Stimulated activated CD8-positive, alpha-beta memory T cell treated with anti-CD3 and anti-CD28 coated beads, Interleukin-15, amount 100 ng/mL, for 4 hours (primary cell): ENCODE results near the gene ZNF14.
"Not testable (repeated sequence)": the region's sequence is repeated elsewhere in the genome, so short reads cannot be mapped to it uniquely, and the experiment has no call there.

Source experiments
- DNase-seq, 2 donors: peaks; one replicate each; pipeline ENCODE4 v3.0.0-alpha.2; 2020; ENCODE audit warnings: low read depth in 2 of 2

Gene ZNF14

DNA sequence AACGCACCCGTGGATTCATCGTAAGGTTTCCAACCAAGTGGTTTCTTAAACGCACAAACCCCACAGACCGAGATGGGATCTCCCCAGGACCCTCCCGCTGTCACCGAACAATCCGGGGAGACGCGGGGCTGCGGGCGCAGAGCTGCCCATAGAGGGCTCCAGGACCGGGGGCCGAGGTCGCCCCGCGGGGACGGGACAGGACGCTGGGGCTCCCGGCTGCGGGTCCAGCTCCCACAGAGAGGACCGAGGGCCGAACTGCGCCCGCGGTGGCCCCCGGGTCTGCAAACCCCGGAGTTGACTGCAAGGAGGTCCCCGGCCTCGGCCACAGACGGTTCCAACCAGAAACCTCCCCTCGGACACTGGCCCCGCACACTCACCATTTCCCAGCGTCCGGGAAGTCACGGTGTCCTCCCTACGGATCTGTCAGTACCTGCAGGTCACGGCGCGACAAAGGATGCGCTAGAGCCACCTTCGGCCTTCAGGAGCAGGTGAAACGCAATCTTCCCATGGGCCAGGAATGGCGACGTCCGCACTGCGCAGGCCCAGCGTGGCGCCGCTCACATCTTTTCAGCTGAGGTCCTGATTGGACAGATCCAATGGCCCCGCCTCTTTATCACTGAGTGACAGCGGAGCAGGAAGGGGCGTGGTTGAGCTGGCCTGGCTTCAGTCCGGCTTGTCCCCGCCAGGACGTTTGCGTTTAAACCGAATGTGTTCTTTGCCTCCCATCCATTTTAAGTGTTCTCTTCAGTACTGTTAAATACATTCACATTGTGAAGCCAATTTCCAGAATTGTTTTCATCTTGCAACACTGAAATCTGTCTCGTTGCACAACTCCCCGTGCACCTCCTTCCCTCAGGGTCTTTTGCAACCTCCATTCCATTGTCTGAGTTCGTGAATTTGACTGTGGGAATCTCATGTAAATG is at the start of gene ZNF14:
TSS of gene ZNF14 (minus strand) at position 534 of the 923 bp plus-strand sequence. CDS start at position 380, 154 bp downstream.
- DNase-seq: peak; percentile 73 to 88

GRCh38 chr19:19781791-19782190 is 48.9 kb upstream of the ZNF14 start:
- not testable (repeated sequence) for DNase-seq

GRCh38 chr19:19778666-19779065 is 45.8 kb upstream of the ZNF14 start:
- no peak for DNase-seq

DNA sequence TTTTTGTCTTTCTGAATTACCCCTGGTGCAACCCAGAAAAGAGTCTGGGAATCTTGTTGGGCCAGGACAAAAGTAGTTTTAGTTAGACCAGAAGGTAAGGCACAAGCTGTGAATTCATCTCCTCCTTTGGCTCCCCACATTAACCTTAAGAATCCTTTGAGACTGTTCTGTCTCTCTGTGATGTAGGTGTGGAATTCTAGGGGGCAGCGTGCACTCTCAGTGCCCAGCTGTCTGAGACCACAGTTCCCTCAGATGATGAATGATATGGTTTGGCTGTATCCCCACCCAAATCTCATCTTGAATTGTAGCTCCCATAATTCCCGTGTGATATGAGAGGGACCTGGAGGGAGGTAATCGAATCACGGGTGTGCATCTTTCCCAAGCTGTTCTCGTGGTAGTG is 44.8 kb upstream of the ZNF14 start:
- DNase-seq: no peak

DNA sequence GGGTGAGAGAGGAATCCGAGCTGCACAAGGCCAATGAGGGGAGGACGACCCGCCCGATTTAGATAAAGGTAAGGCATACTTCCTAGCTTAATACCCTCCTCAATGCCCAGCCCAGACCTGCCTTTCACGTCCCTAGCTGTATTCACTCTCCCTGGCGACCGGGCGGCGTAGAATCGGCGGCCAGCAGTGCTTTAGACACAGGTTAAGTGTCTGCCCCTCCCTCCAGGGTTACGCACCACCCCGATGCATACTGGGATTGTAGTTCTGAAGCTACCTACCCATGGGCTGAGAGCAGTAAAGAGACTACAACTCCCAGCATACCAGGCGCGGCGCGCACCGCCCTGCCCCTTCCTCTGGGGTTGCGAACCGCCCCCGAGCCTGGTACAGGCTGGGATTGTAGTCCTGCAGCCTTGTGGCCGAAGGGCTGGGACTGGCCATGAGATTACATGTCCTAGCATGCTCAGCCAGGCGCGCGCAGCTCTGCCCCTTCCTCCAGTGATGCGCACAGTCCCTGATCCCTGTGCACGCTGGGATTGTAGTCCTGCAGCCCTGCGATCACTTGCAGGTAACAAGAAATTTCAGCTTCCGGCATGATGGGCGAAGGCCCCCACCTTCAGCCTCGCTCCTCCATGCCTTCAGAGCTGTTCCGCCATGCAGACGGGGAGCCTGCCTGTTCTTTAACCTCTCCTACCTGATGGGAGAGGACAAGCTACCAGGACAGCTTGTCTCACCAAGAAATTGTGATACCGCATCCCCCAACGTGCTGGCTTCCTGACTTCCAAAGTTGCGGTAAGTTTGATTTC is 43.5 kb upstream of the ZNF14 start:
- peak; percentile 88 for DNase-seq

DNA sequence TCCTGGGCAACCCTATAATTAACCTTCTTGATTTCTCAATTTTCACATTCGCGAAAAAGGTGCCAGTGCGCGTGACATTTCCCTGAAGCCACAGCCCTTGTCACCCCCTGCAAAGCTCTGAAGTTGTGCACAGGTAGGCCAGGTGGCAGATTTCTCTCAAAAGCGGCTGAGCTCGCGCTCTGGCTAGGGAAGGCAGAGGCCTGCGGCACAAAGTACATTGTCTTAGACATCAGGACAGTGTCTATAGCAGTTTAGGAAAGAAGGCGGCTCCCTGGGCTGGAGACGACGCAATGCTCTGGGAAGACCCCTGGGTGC is 42.9 kb upstream of the ZNF14 start:
- DNase-seq: no peak

DNA sequence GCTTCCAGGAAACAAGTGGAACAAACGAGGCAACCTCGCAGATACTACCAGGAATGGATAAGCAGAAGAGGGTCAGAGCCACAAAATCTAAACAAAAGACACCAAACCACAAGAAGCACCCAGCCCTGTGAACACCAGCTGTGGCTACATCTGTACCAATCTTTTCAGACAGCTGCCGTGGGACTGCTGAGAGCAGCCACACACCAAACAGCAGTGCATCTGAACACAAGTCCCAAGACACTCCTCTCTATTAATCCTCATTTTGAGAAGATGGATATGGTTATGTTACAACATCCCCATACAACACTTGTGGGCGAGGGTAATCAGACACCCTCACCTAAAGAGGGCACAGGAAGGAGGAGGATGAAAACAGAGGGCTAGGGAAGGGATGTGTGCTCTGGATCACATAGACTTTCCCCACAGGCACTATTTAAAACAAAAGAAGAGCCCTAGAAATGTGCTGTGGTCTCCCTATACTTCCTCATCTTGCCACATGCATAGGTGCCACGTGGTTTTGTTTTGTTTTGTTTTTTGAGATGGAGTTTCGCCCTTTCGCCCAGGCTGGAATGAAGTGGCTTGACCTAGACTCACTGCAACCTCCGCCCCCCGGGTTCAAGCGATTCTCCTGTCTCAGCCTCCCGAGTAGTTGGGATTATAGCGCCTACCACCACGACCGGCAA is 41.6 kb upstream of the ZNF14 start:
- no peak for DNase-seq

- not testable (repeated sequence) for DNase-seq
Measured at GRCh38 chr19:19771963-19772362, 39.1 kb upstream of the ZNF14 start.

DNA sequence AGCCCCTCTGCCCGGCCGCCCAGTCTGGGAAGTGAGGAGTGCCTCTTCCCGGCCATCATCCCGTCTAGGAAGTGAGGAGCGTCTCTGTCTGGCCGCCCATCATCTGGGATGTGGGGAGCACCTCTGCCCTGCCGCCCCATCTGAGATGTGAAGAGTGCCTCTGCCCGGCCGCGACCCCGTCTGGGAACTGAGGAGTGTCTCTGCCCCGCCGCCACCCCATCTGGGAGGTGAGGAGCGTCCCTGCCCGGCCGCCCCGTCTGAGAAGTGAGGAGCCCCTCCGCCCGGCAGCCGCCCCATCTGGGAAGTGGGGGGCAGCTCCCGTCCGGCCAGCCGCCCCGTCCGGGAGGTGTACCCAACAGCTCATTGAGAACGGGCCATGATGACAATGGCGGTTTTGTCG is 37.1 kb upstream of the ZNF14 start:
- DNase-seq: not testable (repeated sequence)

GRCh38 chr19:19758164-19758563 is 25.3 kb upstream of the ZNF14 start:
- no peak for DNase-seq

- DNase-seq: no peak
Measured at GRCh38 chr19:19752760-19753403, 20.0 kb upstream of the ZNF14 start.

- no peak for DNase-seq
Measured at GRCh38 chr19:19751846-19752245, 18.9 kb upstream of the ZNF14 start.

DNA sequence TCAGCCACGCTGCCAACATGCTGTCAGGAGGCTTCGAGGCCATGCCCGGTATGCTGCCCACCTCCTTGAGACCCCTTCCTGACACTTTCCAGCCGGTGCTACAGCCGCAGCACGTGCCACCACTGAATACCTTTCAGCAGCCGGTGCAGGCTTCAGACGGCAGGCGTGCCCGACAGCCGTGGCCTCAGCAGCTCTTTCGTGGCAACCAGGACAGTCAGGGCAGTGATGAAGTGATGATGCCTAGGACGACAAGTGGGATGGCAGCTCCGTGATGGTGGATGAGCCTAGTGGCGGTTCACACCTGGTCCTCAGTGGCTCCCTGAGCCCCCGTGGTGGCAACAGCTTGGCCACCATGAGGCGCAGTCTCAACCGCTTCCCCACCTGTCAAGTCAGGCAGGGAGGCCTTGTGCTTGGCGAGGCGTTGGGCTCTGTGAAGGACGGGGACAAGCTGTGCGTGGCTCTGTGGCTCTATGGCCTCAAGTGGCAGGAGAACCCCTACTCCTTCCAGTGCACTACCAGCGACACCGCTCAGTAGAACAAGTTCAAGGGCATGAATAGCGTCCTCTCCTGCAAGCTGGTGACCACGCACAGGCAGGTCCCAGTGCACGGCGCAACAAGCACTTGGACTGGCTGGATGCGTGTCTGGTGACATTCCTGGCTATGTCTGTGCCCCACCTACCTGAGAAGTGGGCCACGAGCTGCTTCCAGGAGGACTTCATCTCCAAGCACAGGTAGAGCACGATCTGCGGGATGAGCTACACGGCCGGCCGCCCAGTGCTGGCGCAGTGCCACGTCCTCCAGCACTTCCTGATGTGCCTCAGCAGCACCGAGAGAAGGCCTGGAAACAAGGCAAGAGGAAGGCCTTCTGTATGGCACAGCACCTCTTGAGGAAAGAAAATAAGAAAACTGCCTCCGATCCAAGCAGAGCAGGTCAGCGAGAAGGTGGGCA is 18.2 kb upstream of the ZNF14 start:
- no peak for DNase-seq

- DNase-seq: no peak
Measured at GRCh38 chr19:19749908-19750841, 17.3 kb upstream of the ZNF14 start.

DNA sequence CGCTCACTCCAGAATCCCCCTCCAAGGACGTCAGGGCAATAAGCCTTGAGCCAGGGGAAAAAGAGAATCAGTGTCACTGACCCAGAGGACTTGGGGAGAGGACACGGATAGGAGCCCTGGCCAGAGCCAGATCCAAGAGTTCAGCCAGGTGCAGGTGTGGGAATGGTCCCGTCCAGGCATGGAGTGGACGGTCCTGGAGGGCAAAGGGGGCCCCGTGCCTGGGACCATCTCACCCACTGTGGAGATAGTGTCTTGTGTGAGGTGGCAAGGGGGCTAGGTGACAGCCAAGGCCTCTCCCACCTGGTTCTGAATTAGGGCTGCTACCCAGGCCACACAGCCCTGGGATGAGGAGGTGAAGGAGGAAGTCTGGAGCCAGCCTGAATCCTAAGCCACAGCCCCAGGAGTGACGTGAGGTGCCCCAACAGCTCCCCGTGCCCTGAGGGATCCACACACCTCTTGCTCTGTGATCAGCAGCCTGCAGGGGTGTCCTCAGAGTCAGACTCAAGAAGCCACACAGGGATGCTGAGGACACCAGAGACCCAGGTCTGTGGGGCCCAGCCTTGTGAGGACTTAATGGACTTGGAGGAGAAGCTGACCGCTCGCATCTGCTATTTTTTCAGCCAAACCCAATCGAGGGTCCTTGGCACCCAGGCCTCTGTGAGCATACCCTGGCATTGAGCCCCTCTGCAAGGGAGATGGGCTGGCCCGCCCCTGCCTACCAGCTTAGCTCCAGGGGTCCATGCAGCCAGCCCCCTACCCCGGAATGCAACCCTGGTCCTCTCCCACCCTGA is 16.4 kb upstream of the ZNF14 start:
- DNase-seq: no peak

GRCh38 chr19:19748249-19748938 is 15.5 kb upstream of the ZNF14 start:
- no peak for DNase-seq

DNA sequence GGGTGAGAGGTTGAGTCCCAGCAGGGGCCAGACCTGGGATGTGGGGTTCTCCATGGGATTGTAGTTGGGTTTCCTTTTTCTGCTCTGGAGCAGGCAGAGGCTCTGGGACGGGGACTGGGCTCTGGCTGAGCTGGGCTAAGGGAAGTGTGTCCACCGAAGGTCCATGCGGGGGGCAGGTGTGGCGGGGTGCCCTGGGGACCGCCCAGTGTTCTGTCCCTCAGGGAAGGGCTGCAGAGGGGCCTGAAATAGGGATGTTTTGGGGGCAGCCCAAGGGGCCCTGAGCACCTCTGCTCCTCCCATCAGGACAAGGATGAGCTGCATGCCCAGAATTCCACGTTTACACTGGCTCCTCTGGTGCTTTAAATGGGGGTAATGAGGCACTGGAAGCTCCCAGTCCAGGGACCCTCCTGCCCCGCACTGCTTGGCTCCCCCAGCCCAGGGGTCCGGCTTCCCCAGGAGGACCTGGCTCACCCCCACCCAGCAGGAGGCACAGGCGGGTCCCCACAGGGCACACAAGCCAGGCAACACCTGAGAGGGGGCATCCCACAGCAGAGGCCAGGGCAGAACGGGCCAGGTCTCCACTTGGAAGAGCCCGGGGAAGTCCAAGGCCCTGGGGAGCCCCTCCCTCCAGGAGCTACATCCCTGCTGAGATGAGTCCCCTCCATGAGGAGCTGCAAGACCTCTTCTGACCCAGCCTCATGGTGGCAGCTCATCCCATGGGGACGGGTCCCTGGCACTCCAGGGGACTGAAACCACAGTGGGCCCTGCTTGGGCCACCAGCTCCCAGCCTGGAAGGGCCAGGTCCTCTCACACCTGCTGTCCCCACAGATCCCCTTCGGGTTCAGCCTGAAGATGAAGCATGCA is 14.7 kb upstream of the ZNF14 start:
- DNase-seq: no peak
